Measurements from ENCODE around the gene PTPRD. TPM values are rescaled to one million over a fixed set of nuclear protein-coding genes. Genes with fewer than 3 reads are reported as not detected.

Gene PTPRD
- total and polyA plus RNA-seq, 9 of the 15 experiments (the other 6 are each of a cell fraction or from before 2014, with no cell fraction given), result 0.11 TPM; not detected in 8

GRCh38 chr9:8696516-8696915 lies 1916.3 kb downstream of the PTPRD start:
- Histone ChIP-seq H3K4me1 (replicated peaks in 1 of 2; ENCODE audit: control insufficient read depth in 2 of 2, insufficient read depth in 2 of 2, low read length in 2 of 2) (no peaks in the 10 kb centered on the region), H2AFZ (ENCODE audit: low read depth, low read length) (no peak overlapping the region), H3K27ac (ENCODE audit: extremely low read depth, low read depth, low read length) (no peak overlapping the region), H4K20me1 (replicated peaks; ENCODE audit: control insufficient read depth, insufficient read depth, low read length) (no peaks in the 10 kb centered on the region), H3K4me2 (ENCODE audit: insufficient read depth, low read length) (no peak overlapping the region), H3K4me3 (no peak overlapping the region), H3K36me3 (ENCODE audit: control insufficient read depth, insufficient read depth, low read length) (no peaks in the 10 kb centered on the region), H3K9me1 (ENCODE audit: control insufficient read depth, insufficient read depth, low read length) (no peaks in the 10 kb centered on the region), H3K27me3 (ENCODE audit: control insufficient read depth in 2 of 2, insufficient read depth in 2 of 2, low read length in 2 of 2) (no peaks in the 10 kb centered on the region), H3K9me3 (replicated peaks; ENCODE audit: control insufficient read depth, insufficient read depth, low read depth, low read length) (no peaks in the 10 kb centered on the region), H3K9ac (ENCODE audit: insufficient read depth in 1 of 2, low read depth in 2 of 2, low read length in 2 of 2) (no peak overlapping the region), H3K79me2 (ENCODE audit: control insufficient read depth, insufficient read depth, low read length) (no peaks in the 10 kb centered on the region)
- FAIRE-seq (no peak), DNase-seq (ENCODE audit: extremely low read depth in 1 of 4, low spot score in 3 of 4) (no peak), ATAC-seq (no peak)
- ChIA-PET POLR2A (no interaction called here), CTCF (ENCODE audit: low intra/inter-chr PET ratio) (no interaction called here)
- in situ Hi-C loops (cut with MboI), result no loop called here
- intact Hi-C loops (cut with micrococcal nuclease), result no loop called here
- WGBS (ENCODE audit: insufficient coverage, low coverage, missing lambda C conversion rate), result 0% methylated on average over 6 of the region's 6 CpGs
- BruUV-seq (replicated peaks), result no TSS peak
- TF ChIP-seq ZBTB8A (IDR thresholded peaks at IDR 0.05; ENCODE audit: partially characterized antibody) (no peak), OTX1 (CRISPR knock-in tag; IDR thresholded peaks at IDR 0.05) (no peak), GATAD2B (IDR thresholded peaks at IDR 0.05; ENCODE audit: borderline replicate concordance) (no peak), TAF9B (IDR thresholded peaks at IDR 0.05; ENCODE audit: partially characterized antibody) (no peak), BCL6 (CRISPR knock-in tag; IDR thresholded peaks at IDR 0.05) (no peak), ZNF212 (CRISPR knock-in tag; IDR thresholded peaks at IDR 0.05) (no peak), XRCC5 (IDR thresholded peaks at IDR 0.05; ENCODE audit: low read depth, low read length) (no peak), C11orf30 (IDR thresholded peaks at IDR 0.05; ENCODE audit: low read depth) (no peak), GABPA (tag; conservative IDR thresholded peaks at IDR 0.05; ENCODE audit: low read depth) (no peak), SMAD3 (CRISPR knock-in tag; conservative IDR thresholded peaks at IDR 0.05) (no peak)
